CD8-positive, alpha-beta memory T cell (primary cell): ENCODE measurements around the gene ADAMTS2. TPM values are rescaled to one million over a fixed set of nuclear protein-coding genes. Genes with fewer than 3 reads are reported as not detected.

Experiments
- CTCF ChIA-PET: fragments of 350-600 bp; sonication (Branson Sonifier 250); formaldehyde crosslinking; loops from one replicate; lab custom pipeline; 2021; ENCODE audit warnings: antibody characterized with exemption; lab: Charles Lee
- POLR2A ChIA-PET: fragments of 350-600 bp; sonication (Branson Sonifier 250); formaldehyde crosslinking; loops from one replicate; lab custom pipeline; 2021; ENCODE audit warnings: antibody characterized with exemption; lab: Charles Lee
- DNase-seq, 5 donors: peaks; one replicate each; pipeline versions ENCODE4 v3.0.0 to v3.0.0-alpha.2; 2020 to 2022; ENCODE audit warnings: mixed read lengths in 1 of 5
- H3K27ac ChIP-seq: one replicate; pipeline ENCODE4 v1.7.0; 2013; ENCODE audit warnings: low read depth, mild to moderate bottlenecking, low read length, moderate library complexity
- H3K27me3 ChIP-seq: 2 replicates; pipeline ENCODE4 v1.7.0; 2013; ENCODE audit warnings: low read length, mild to moderate bottlenecking; ENCODE audit not compliant: insufficient read depth, poor library complexity, severe bottlenecking
- H3K36me3 ChIP-seq: 2 replicates; pipeline ENCODE4 v1.7.0; 2013; ENCODE audit warnings: mild to moderate bottlenecking, low read length, moderate library complexity; ENCODE audit not compliant: insufficient read depth
- H3K4me1 ChIP-seq: 2 replicates; pipeline ENCODE4 v1.7.0; 2013; ENCODE audit warnings: mild to moderate bottlenecking, low read length, moderate library complexity; ENCODE audit not compliant: insufficient read depth
- H3K4me3 ChIP-seq: 2 replicates; pipeline ENCODE4 v1.7.0; 2013; ENCODE audit warnings: mild to moderate bottlenecking, low read length
- H3K9me3 ChIP-seq: 2 replicates; pipeline ENCODE4 v1.7.0; 2013; ENCODE audit warnings: mild to moderate bottlenecking, low read length
- H3K27ac Mint-ChIP-seq, 8 donors: one replicate each; pipeline ENCODE4 v1.8.0; 2020 to 2021; ENCODE audit warnings: mixed read lengths in 8 of 8, mild to moderate bottlenecking in 6 of 8, inconsistent platforms in 3 of 8, moderate library complexity in 3 of 8
- H3K27me3 Mint-ChIP-seq, 2 donors: one replicate each; pipeline ENCODE4 v1.8.0; 2020 to 2021; ENCODE audit warnings: mixed read lengths in 2 of 2, mild to moderate bottlenecking in 1 of 2, moderate library complexity in 1 of 2
- H3K36me3 Mint-ChIP-seq, 3 donors: one replicate each; pipeline ENCODE4 v1.8.0; 2020 to 2021; ENCODE audit warnings: mixed read lengths in 3 of 3, inconsistent platforms in 1 of 3, mild to moderate bottlenecking in 1 of 3
- H3K4me1 Mint-ChIP-seq, 3 donors: one replicate each; pipeline ENCODE4 v1.8.0; 2020 to 2021; ENCODE audit warnings: mixed read lengths in 3 of 3, inconsistent platforms in 1 of 3, mild to moderate bottlenecking in 1 of 3
- H3K4me3 Mint-ChIP-seq, 7 donors: one replicate each; pipeline ENCODE4 v1.8.0; 2020 to 2021; ENCODE audit warnings: mixed read lengths in 7 of 7, mild to moderate bottlenecking in 6 of 7, moderate library complexity in 4 of 7, inconsistent platforms in 2 of 7
- H3K9me3 Mint-ChIP-seq, 5 donors: one replicate each; pipeline ENCODE4 v1.8.0; 2020 to 2022; ENCODE audit warnings: mixed read lengths in 5 of 5, mild to moderate bottlenecking in 3 of 5, moderate library complexity in 2 of 5, inconsistent platforms in 1 of 5
- polyA plus RNA-seq: library from polyadenylated mRNA; unstranded; fragments of 300-500 nt; fragmentation: Illumina TruSeq; gene quantifications from one replicate; pipeline ENCODE4 v1.2.3, GENCODE V29; 2021
- total RNA-seq, 2 experiments: library from RNA; stranded (reverse); gene quantifications; one replicate each; pipeline ENCODE4 v1.2.3, GENCODE V29; 2021

The ADAMTS2 gene
- total and polyA plus RNA-seq, 3 experiments from 2014 or later = not detected

DNA sequence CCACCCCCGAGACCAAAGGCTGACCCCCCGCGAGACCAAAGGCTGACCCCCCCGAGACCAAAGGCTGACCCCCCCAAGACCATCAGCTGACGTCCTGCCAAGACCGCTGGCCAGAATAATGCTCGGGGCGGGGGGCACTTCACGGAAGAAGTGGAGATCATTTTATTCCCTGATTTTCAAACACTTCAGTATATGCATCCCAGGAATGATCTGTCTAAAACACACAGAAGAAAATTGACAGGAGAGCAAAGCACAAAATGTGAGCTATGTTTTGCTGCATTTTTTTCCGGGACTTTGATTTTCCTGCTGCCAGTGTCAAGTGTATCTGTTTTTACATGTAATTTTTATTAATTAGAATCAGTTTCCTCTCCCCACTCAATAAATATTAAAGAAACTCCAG, 67.1 kb downstream of the ADAMTS2 start:
- Histone ChIP-seq H3K27ac (no peak overlapping the region), H3K4me3 (no peak overlapping the region), H3K36me3 (no peaks in the 10 kb centered on the region), H3K4me1 (no peaks in the 10 kb centered on the region), H3K27me3 (no peaks in the 10 kb centered on the region), H3K9me3 (no peaks in the 10 kb centered on the region)
- Mint-ChIP-seq H3K27ac (no peak overlapping the region), H3K27me3 (peaks cover 0 to 4% of the 10 kb centered on the region in 2 donors), H3K9me3 (no peaks in the 10 kb centered on the region), H3K4me1 (peaks cover 0 to 1% (median 0%) of the 10 kb centered on the region in 3 donors), H3K4me3 (no peak overlapping the region), H3K36me3 (no peaks in the 10 kb centered on the region)
- CTCF ChIA-PET = no interaction called here
- DNase-seq = no peak
- POLR2A ChIA-PET = no interaction called here

GRCh38 chr5:179276838-179277395, 68.3 kb downstream of the ADAMTS2 start:
- no peaks in the 10 kb centered on the region for H3K36me3 Mint-ChIP-seq
- no peak overlapping the region for H3K27ac Mint-ChIP-seq
- DNase-seq = peak in 1 of 5 donors; percentile 38
- Histone ChIP-seq H3K27me3 (no peaks in the 10 kb centered on the region), H3K4me3 (no peak overlapping the region), H3K27ac (no peak overlapping the region), H3K36me3 (no peaks in the 10 kb centered on the region), H3K4me1 (no peaks in the 10 kb centered on the region), H3K9me3 (no peaks in the 10 kb centered on the region)
- no peak overlapping the region for H3K4me3 Mint-ChIP-seq
- CTCF ChIA-PET = no interaction called here
- no peaks in the 10 kb centered on the region for H3K27me3 Mint-ChIP-seq
- POLR2A ChIA-PET = no interaction called here
- peaks cover 0 to 1% (median 0%) of the 10 kb centered on the region in 3 donors for H3K4me1 Mint-ChIP-seq
- H3K9me3 Mint-ChIP-seq = no peaks in the 10 kb centered on the region

DNA sequence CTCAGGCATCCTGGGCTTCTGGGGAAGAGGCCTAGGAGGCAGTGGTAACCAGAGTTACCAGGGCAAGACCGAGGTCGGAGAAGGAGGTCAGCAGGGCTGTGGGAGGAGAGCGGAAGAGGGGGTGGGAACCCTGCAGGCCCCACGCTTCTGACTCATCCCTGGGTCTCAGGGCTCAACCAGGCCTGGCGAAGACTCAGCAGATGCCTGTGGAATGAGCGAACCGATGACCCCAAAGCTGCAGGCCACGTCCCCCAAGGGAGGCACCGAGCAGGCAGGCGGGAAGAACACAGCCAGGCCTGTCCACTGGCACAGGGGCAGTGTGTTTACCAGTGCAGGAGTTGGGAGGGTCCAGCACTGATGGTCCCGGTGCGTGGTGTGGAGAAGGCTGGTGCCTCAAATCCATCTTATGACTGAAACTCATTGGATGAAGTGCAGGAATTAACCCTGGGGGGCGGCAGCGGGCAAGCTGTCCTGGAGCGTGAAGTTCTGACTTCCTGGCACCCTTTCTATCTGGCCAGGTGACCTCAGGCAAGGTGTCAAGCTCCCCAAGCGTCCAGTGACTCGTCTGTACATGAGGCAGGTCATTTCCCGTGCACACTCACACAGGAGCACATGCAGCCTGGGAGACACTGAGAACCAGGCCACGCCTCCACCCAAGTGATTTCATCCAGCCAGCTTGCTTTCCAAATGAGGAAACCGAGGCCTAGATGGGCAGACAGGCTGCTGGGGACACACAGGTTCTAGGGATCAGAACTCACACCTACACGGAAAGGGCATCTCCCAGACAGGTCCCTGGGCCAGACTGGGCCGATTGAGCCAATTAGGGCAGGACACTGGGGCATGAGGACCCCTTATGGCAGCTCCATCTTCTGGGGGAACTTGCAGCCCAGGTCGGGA, 69.1 kb downstream of the ADAMTS2 start:
- CTCF ChIA-PET = no interaction called here

GRCh38 chr5:179275381-179275878, 69.8 kb downstream of the ADAMTS2 start:
- DNase-seq = peak in 1 of 5 donors; percentile 14
- Mint-ChIP-seq H3K4me3 (no peak overlapping the region), H3K27me3 (no peaks in the 10 kb centered on the region), H3K36me3 (no peaks in the 10 kb centered on the region), H3K4me1 (peaks cover 0 to 1% (median 0%) of the 10 kb centered on the region in 3 donors), H3K9me3 (no peaks in the 10 kb centered on the region), H3K27ac (no peak overlapping the region)
- no peaks in the 10 kb centered on the region for H3K27me3 ChIP-seq
- POLR2A ChIA-PET = no interaction called here
- no peaks in the 10 kb centered on the region for H3K36me3 ChIP-seq
- CTCF ChIA-PET = no interaction called here
- no peak overlapping the region for H3K27ac ChIP-seq
- no peak overlapping the region for H3K4me3 ChIP-seq
- no peaks in the 10 kb centered on the region for H3K4me1 ChIP-seq
- H3K9me3 ChIP-seq = no peaks in the 10 kb centered on the region

More for the DNA sequence above, 69.1 kb downstream of the ADAMTS2 start:
- Mint-ChIP-seq H3K27ac (no peak overlapping the region), H3K9me3 (no peaks in the 10 kb centered on the region), H3K27me3 (no peaks in the 10 kb centered on the region), H3K4me3 (no peak overlapping the region), H3K36me3 (no peaks in the 10 kb centered on the region), H3K4me1 (peaks cover 0 to 1% (median 0%) of the 10 kb centered on the region in 3 donors)
- Histone ChIP-seq H3K4me3 (no peak overlapping the region), H3K4me1 (no peaks in the 10 kb centered on the region), H3K36me3 (no peaks in the 10 kb centered on the region), H3K9me3 (no peaks in the 10 kb centered on the region), H3K27me3 (no peaks in the 10 kb centered on the region), H3K27ac (no peak overlapping the region)
- peak in 1 of 5 donors; percentile 35 for DNase-seq
- POLR2A ChIA-PET = no interaction called here

- Histone ChIP-seq H3K4me3 (no peak overlapping the region), H3K27ac (no peak overlapping the region), H3K4me1 (no peaks in the 10 kb centered on the region), H3K9me3 (no peaks in the 10 kb centered on the region), H3K27me3 (no peaks in the 10 kb centered on the region), H3K36me3 (no peaks in the 10 kb centered on the region)
- CTCF ChIA-PET = no interaction called here
- DNase-seq = peak in 1 of 5 donors; percentile 43
- H3K4me3 Mint-ChIP-seq = peak overlapping the region in 1 of 7 donors; percentile 23
- peaks cover 0 to 1% (median 0%) of the 10 kb centered on the region in 3 donors for H3K4me1 Mint-ChIP-seq
- no peaks in the 10 kb centered on the region for H3K9me3 Mint-ChIP-seq
- POLR2A ChIA-PET = no interaction called here
- H3K27ac Mint-ChIP-seq = peak overlapping the region in 1 of 8 donors; percentile 78
- H3K36me3 Mint-ChIP-seq = no peaks in the 10 kb centered on the region
- no peaks in the 10 kb centered on the region for H3K27me3 Mint-ChIP-seq
Measured at GRCh38 chr5:179274321-179275315, 70.6 kb downstream of the ADAMTS2 start.

DNA sequence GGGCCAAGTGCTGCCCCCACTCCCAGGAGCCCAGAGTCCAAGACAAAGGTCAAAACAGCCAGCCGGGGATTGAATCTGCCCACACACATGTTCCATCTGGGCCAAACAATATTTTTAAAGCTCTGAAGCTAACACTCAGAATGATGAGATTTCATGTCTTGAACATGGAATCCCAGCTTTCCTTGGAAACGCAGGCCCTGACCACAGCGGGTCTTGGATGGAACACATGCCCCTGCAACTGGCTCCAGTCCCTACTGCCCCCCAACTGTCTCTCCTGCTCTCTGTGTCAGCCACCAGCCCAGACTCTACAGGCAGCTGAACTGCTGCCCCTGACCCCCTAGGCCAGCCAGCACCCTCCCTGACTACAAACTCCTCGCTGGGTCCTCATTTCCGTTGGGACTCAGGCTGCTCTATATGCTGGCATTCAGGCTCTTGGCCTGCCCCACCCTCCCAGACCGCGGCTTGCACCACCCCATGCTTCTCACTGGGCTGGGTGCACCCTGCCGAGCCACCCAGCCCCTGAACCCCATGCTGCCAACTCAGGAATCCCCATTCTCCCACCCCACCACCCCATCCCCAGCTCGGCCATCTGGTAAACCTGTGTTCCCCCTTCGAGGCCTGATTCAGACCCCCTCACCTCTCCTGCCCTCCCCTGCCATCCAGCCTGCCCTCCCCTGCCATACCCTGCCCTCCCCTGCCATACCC, 71.7 kb downstream of the ADAMTS2 start:
- H3K4me1 ChIP-seq = no peaks in the 10 kb centered on the region
- H3K9me3 ChIP-seq = no peaks in the 10 kb centered on the region
- H3K36me3 ChIP-seq = no peaks in the 10 kb centered on the region
- no peaks in the 10 kb centered on the region for H3K9me3 Mint-ChIP-seq
- no peak overlapping the region for H3K4me3 Mint-ChIP-seq
- ChIA-PET POLR2A (no interaction called here), CTCF (no interaction called here)
- H3K27ac Mint-ChIP-seq = no peak overlapping the region
- H3K27ac ChIP-seq = no peak overlapping the region
- no peaks in the 10 kb centered on the region for H3K27me3 Mint-ChIP-seq
- DNase-seq = peak in 1 of 5 donors; percentile 27
- no peak overlapping the region for H3K4me3 ChIP-seq
- H3K36me3 Mint-ChIP-seq = no peaks in the 10 kb centered on the region
- no peaks in the 10 kb centered on the region for H3K27me3 ChIP-seq
- H3K4me1 Mint-ChIP-seq = no peaks in the 10 kb centered on the region

DNA sequence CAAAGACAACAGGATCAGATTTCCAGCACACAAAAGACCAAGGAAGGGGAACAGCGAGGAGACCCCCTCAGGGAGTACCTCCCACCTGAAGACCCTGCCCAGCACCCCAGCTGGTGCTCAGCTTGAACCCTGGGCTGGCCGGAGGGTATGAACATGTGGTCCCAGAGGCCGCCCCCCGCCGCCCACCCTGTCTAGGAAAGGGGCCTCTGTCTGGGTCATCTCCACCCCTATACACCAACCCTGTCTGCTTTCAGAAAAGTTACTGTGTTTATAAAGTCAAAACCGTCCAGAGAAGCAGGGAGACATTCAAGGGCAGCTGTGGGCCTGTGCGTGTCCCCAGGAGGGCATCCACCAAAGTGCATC, 72.2 kb downstream of the ADAMTS2 start:
- H3K4me3 Mint-ChIP-seq = no peak overlapping the region
- no peaks in the 10 kb centered on the region for H3K9me3 Mint-ChIP-seq
- Histone ChIP-seq H3K9me3 (no peaks in the 10 kb centered on the region), H3K27ac (no peak overlapping the region), H3K27me3 (no peaks in the 10 kb centered on the region), H3K4me3 (no peak overlapping the region), H3K4me1 (no peaks in the 10 kb centered on the region), H3K36me3 (no peaks in the 10 kb centered on the region)
- no peak overlapping the region for H3K27ac Mint-ChIP-seq
- DNase-seq = peak in 1 of 5 donors; percentile 27
- no peaks in the 10 kb centered on the region for H3K27me3 Mint-ChIP-seq
- ChIA-PET CTCF (no interaction called here), POLR2A (no interaction called here)
- H3K4me1 Mint-ChIP-seq = no peaks in the 10 kb centered on the region
- no peaks in the 10 kb centered on the region for H3K36me3 Mint-ChIP-seq
